HEK293 (cell line): ENCODE results near the gene OLFM1.

Experiments used
- CTCF ChIA-PET: fragments of 350-600 bp; formaldehyde crosslinking; extraction: SDS; loops from one replicate; lab custom pipeline; 2021; ENCODE audit warnings: antibody characterized with exemption; lab: Yijun Ruan, JAX
- POLR2A ChIA-PET: fragments of 300-600 bp; formaldehyde crosslinking; extraction: SDS; loops from one replicate; lab custom pipeline; 2020; ENCODE audit warnings: antibody characterized with exemption, inconsistent platforms; lab: Yijun Ruan, JAX
- H3K27ac ChIP-seq: fragments of 200-500 bp; sonication (Bioruptor generic); 2 replicates; pipeline ENCODE4 v1.5.1; 2014; ENCODE audit warnings: low read depth, low read length, control low read depth, inconsistent platforms; ENCODE audit errors: extremely low read depth
- H3K36me3 ChIP-seq, 2 experiments: fragments of 200-500 bp in 1 of 2; sonication (Bioruptor generic) in 1 of 2; 1 replicate in 1 of 2; 2 replicates in 1 of 2; pipeline ENCODE4 v1.5.1; 2014 to 2017; ENCODE audit warnings: inconsistent platforms in 2 of 2, low read length in 2 of 2; ENCODE audit not compliant: control insufficient read depth in 2 of 2, insufficient read depth in 1 of 2
- H3K4me1 ChIP-seq: fragments of 200-500 bp; sonication (Bioruptor generic); 2 replicates; pipeline ENCODE4 v1.5.1; 2014; ENCODE audit warnings: mild to moderate bottlenecking, low read length, inconsistent platforms; ENCODE audit not compliant: control insufficient read depth, insufficient read depth
- H3K4me3 ChIP-seq: 2 replicates; pipeline ENCODE4 v1.5.1; 2011; ENCODE audit warnings: low read depth, mild to moderate bottlenecking, control low read depth, low read length, moderate library complexity
- H3K9me3 ChIP-seq: fragments of 200-500 bp; sonication (Bioruptor generic); 2 replicates; pipeline ENCODE4 v1.5.1; 2014; ENCODE audit warnings: low read depth, low read length, inconsistent platforms; ENCODE audit not compliant: control insufficient read depth, insufficient read depth
- CTCF ChIP-seq: fragments of 450-650 bp; formaldehyde crosslinking; IDR thresholded peaks from 2 replicates; pipeline ENCODE4 v1.5.1; 2016; ENCODE audit warnings: missing biosample characterization, missing genetic modification characterization
- FEZF1 ChIP-seq: fragments of 450-650 bp; formaldehyde crosslinking; IDR thresholded peaks from 2 replicates; pipeline ENCODE4 v1.5.1; 2016; ENCODE audit warnings: missing biosample characterization, missing genetic modification characterization
- KLF7 ChIP-seq: fragments of 450-650 bp; formaldehyde crosslinking; IDR thresholded peaks from 2 replicates; pipeline ENCODE4 v1.5.1; 2016; ENCODE audit warnings: missing biosample characterization, missing genetic modification characterization, borderline replicate concordance
- KLF8 ChIP-seq: fragments of 450-650 bp; formaldehyde crosslinking; IDR thresholded peaks from 2 replicates; pipeline ENCODE4 v1.5.1; 2016; ENCODE audit warnings: missing biosample characterization, missing genetic modification characterization
- OVOL3 ChIP-seq: fragments of 450-650 bp; formaldehyde crosslinking; IDR thresholded peaks from 2 replicates; pipeline ENCODE4 v1.5.1; 2016; ENCODE audit warnings: missing biosample characterization, missing genetic modification characterization
- SP7 ChIP-seq: fragments of 450-650 bp; formaldehyde crosslinking; IDR thresholded peaks from 2 replicates; pipeline ENCODE4 v1.5.1; 2016; ENCODE audit warnings: missing biosample characterization, missing genetic modification characterization
- TCF7L2 ChIP-seq: IDR thresholded peaks from 2 replicates; pipeline ENCODE4 v1.6.1; 2011; ENCODE audit warnings: low read depth, mild to moderate bottlenecking, inconsistent platforms, low read length, moderate library complexity, borderline replicate concordance
- ZFP37 ChIP-seq: fragments of 450-650 bp; formaldehyde crosslinking; IDR thresholded peaks from 2 replicates; pipeline ENCODE4 v1.5.1; 2016; ENCODE audit warnings: missing biosample characterization, missing genetic modification characterization
- ZNF114 ChIP-seq: fragments of 450-650 bp; formaldehyde crosslinking; IDR thresholded peaks from 2 replicates; pipeline ENCODE4 v1.5.0; 2017; ENCODE audit warnings: missing biosample characterization, missing genetic modification characterization
- ZNF148 ChIP-seq: fragments of 450-650 bp; formaldehyde crosslinking; IDR thresholded peaks from 2 replicates; pipeline ENCODE4 v1.5.0; 2017; ENCODE audit warnings: missing biosample characterization, missing genetic modification characterization, borderline replicate concordance
- ZNF280D ChIP-seq: fragments of 450-650 bp; formaldehyde crosslinking; IDR thresholded peaks from 2 replicates; pipeline ENCODE4 v1.5.1; 2016; ENCODE audit warnings: missing biosample characterization, missing genetic modification characterization
- ZNF311 ChIP-seq: fragments of 450-650 bp; formaldehyde crosslinking; IDR thresholded peaks from 2 replicates; pipeline ENCODE4 v1.5.1; 2017; ENCODE audit warnings: missing biosample characterization, missing genetic modification characterization, borderline replicate concordance
- ZNF366 ChIP-seq: fragments of 450-650 bp; formaldehyde crosslinking; conservative IDR thresholded peaks from 2 replicates; pipeline ENCODE4 v1.5.1; 2016; ENCODE audit warnings: missing biosample characterization, missing genetic modification characterization
- ZNF518A ChIP-seq: fragments of 450-650 bp; formaldehyde crosslinking; conservative IDR thresholded peaks from 2 replicates; pipeline ENCODE4 v1.5.1; 2016; ENCODE audit warnings: low read depth, missing biosample characterization, missing genetic modification characterization
- ZNF670 ChIP-seq: fragments of 450-650 bp; formaldehyde crosslinking; IDR thresholded peaks from 2 replicates; pipeline ENCODE4 v1.5.1; 2016; ENCODE audit warnings: missing biosample characterization, missing genetic modification characterization, low read depth
- ZNF776 ChIP-seq: fragments of 450-650 bp; formaldehyde crosslinking; IDR thresholded peaks from 2 replicates; pipeline ENCODE4 v1.5.0; 2017; ENCODE audit warnings: missing biosample characterization, missing genetic modification characterization, borderline replicate concordance
- ZSCAN18 ChIP-seq: fragments of 450-650 bp; formaldehyde crosslinking; IDR thresholded peaks from 2 replicates; pipeline ENCODE4 v1.5.1; 2016; ENCODE audit warnings: missing biosample characterization, missing genetic modification characterization

Gene OLFM1

GRCh38 chr9:135122316-135122715 lies 34.8 kb downstream of the OLFM1 start (continued):
- no peak for TF ChIP-seq ZNF670 (tag by site-specific recombination)

GRCh38 chr9:135123126-135123772 lies 35.8 kb downstream of the OLFM1 start:
- Histone ChIP-seq H3K36me3 (no peaks in the 10 kb centered on the region), H3K9me3 (no peaks in the 10 kb centered on the region), H3K4me3 (no peak overlapping the region), H3K27ac (no peak overlapping the region), H3K4me1 (no peaks in the 10 kb centered on the region)
- ChIA-PET POLR2A (no interaction called here), CTCF (interaction anchor here (0.7 kb wide), 1 partner anchor 220 kb away, joined by 3 read pairs; no protein-coding TSS in a partner anchor)
- peak; percentile 68 for TF ChIP-seq SP7
- TF ChIP-seq KLF7 (tag by site-specific recombination) = no peak

- TF ChIP-seq ZFP37 (tag by site-specific recombination) (no peak), ZNF366 (no peak), ZNF776 (no peak), CTCF (tag by site-specific recombination) (no peak), FEZF1 (no peak), OVOL3 (tag by site-specific recombination) (no peak), KLF8 (no peak), ZNF311 (no peak), ZSCAN18 (tag by site-specific recombination) (no peak), ZNF518A (tag by site-specific recombination) (no peak), ZNF148 (no peak), ZNF114 (tag by site-specific recombination) (no peak), ZNF280D (no peak), TCF7L2 (no peak)
- ChIA-PET CTCF (interaction anchor here (0.7 kb wide), 1 partner anchor 220 kb away, joined by 3 read pairs; no protein-coding TSS in a partner anchor), POLR2A (no interaction called here)
These were observed 36.3 kb downstream of the OLFM1 start for GRCh38 chr9:135123773-135124134.

More at GRCh38 chr9:135123773-135124134, 36.3 kb downstream of the OLFM1 start:
- Histone ChIP-seq H3K4me1 (no peaks in the 10 kb centered on the region), H3K36me3 (no peaks in the 10 kb centered on the region), H3K4me3 (no peak overlapping the region), H3K27ac (no peak overlapping the region), H3K9me3 (no peaks in the 10 kb centered on the region)
